ENCODE measurements around the gene TREML2. TPM values are rescaled to one million over a fixed set of nuclear protein-coding genes. Genes with fewer than 3 reads are reported as not detected.

The TREML2 gene
- total and polyA plus RNA-seq, 2 of the 8 experiments (the other 6 are each of a cell fraction or from before 2014, with no cell fraction given) = 0.09 to 0.18 TPM

DNA sequence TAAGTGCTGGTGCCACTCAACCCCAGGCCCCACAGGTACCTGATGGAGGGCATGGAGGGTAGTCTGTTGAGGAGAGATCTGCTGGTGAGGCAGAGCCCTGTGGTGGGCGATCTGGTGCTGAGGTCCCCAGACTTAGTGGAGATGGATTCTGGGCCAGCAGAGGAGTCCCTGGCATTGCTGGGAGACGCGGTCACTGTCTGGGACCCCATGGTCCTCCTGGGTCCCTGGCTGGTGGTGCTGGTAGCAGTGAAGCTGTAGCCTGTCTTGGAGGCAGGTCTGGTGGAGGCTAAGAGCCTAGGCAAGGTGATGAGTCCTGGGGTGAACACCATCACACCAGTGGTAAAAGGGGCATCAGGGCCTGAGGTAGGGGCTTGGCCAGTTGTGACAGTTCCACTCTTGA, 6.6 kb downstream of the TREML2 start:
- Histone ChIP-seq H4K5ac (ENCODE audit: insufficient read length, low read depth, low read length) (no peak overlapping the region), H3K79me1 (ENCODE audit: low read depth, low read length) (no peaks in the 10 kb centered on the region), H2BK15ac (ENCODE audit: low read length) (no peak overlapping the region), H2AK5ac (ENCODE audit: low read depth, low read length) (no peak overlapping the region), H3K18ac (ENCODE audit: extremely low read depth, low read length) (no peak overlapping the region), H3K4me2 (ENCODE audit: insufficient read depth in 1 of 2, low read depth in 2 of 2, low read length in 2 of 2) (no peak overlapping the region), H3K9ac (replicated peaks in 1 of 4; ENCODE audit: extremely low read depth in 1 of 4, low read depth in 3 of 4, low read length in 3 of 4) (no peak overlapping the region), H4K20me1 (replicated peaks in 1 of 2; ENCODE audit: control insufficient read depth in 1 of 2, insufficient read depth in 2 of 2, low read length in 2 of 2) (no peaks in the 10 kb centered on the region), H2AFZ (ENCODE audit: low read length) (no peak overlapping the region), H4K8ac (ENCODE audit: extremely low read depth, insufficient read depth, low read length) (no peak overlapping the region), H2BK5ac (ENCODE audit: low read depth, low read length) (no peak overlapping the region), H3K23me2 (ENCODE audit: low read depth, low read length) (no peaks in the 10 kb centered on the region), H3K56ac (replicated peaks; ENCODE audit: insufficient read length, low read depth, low read length) (no peak overlapping the region), H3K27me3 (replicated peaks in 1 of 4; ENCODE audit: control insufficient read depth in 3 of 4, extremely low read depth in 1 of 4, insufficient read depth in 3 of 4, low read length in 3 of 4) (no peaks in the 10 kb centered on the region), H2BK20ac (ENCODE audit: low read length) (no peak overlapping the region), H3K4ac (replicated peaks; ENCODE audit: insufficient read length, low read depth, low read length) (no peak overlapping the region), H3K14ac (ENCODE audit: insufficient read length) (no peak overlapping the region), H2BK12ac (ENCODE audit: low read depth, low read length) (no peak overlapping the region), H3K27ac (ENCODE audit: low read depth, low read length) (no peak overlapping the region), H3K9me3 (ENCODE audit: insufficient read depth in 2 of 2, low read depth in 1 of 2, low read length in 1 of 2) (peaks cover 5 to 13% of the 10 kb centered on the region in 2 experiments; a peak in 3 of 4 replicates), H3K36me3 (ENCODE audit: control insufficient read depth in 2 of 4, insufficient read depth in 4 of 4, low read length in 3 of 4) (no peaks in the 10 kb centered on the region), H3K4me1 (replicated peaks in 1 of 4; ENCODE audit: control insufficient read depth in 3 of 4, insufficient read depth in 4 of 4, low read length in 3 of 4) (no peaks in the 10 kb centered on the region; a peak in 1 of 7 replicates), H4K91ac (replicated peaks; ENCODE audit: insufficient read length, low read length) (no peak overlapping the region), H3K79me2 (ENCODE audit: control insufficient read depth in 1 of 2, insufficient read depth in 2 of 2, low read length in 2 of 2) (no peaks in the 10 kb centered on the region), H3K4me3 (ENCODE audit: extremely low read depth in 1 of 4, insufficient read depth in 2 of 4, low read depth in 3 of 4, low read length in 4 of 4) (no peak overlapping the region), H3K23ac (ENCODE audit: insufficient read length) (no peak overlapping the region), H2BK120ac (replicated peaks; ENCODE audit: low read depth, low read length) (no peak overlapping the region)
- ChIA-PET CTCF (ENCODE audit: partially characterized antibody) (interaction anchor here (1.0 to 3.6 kb wide), 3 partner anchors 10 to 113 kb away, joined by 3 to 20 read pairs (median 5); no protein-coding TSS in a partner anchor), POLR2A (ENCODE audit: partially characterized antibody) (no interaction called here)
- no peak for FAIRE-seq
- peak in 1 of 2 experiments; percentile 17 for DNase-seq (ENCODE audit: low read depth in 1 of 2, low spot score in 2 of 2)
- WGBS, 2 experiments (ENCODE audit: extremely low coverage in 1 of 2, insufficient coverage in 1 of 2, insufficient read length in 1 of 2, insufficient replicate concordance in 2 of 2, low coverage in 1 of 2, low lambda C conversion rate in 2 of 2, missing lambda C conversion rate in 1 of 2) = 93% methylated on average over 3 of the region's 3 CpGs; no CpG with 5 or more reads in 1 of the 2 experiments
- no peak for TF ChIP-seq CEBPB (IDR thresholded peaks at IDR 0.05; ENCODE audit: low read depth, low read length)
- TF ChIP-seq HDAC6 (IDR thresholded peaks at IDR 0.05; ENCODE audit: low read depth, low read length) = no peak
- TF ChIP-seq FOSL1 (IDR thresholded peaks at IDR 0.05; ENCODE audit: insufficient read depth, low read depth, low read length) = no peak
- TF ChIP-seq, protein P1, sequence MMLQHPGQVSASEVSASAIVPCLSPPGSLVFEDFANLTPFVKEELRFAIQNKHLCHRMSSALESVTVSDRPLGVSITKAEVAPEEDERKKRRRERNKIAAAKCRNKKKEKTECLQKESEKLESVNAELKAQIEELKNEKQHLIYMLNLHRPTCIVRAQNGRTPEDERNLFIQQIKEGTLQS (IDR thresholded peaks at IDR 0.05; ENCODE audit: insufficient read depth, low read depth, low read length) = no peak
- TF ChIP-seq POLR2A (IDR thresholded peaks at IDR 0.05; ENCODE audit: control extremely low read depth in 1 of 2, low read depth in 2 of 2, low read length in 2 of 2) = no peak
- no peak for TF ChIP-seq NRF1 (IDR thresholded peaks at IDR 0.05; ENCODE audit: low read depth, low read length)
- no peak for TF ChIP-seq CHD2 (IDR thresholded peaks at IDR 0.05; ENCODE audit: low read length)
- TF ChIP-seq, protein P2, sequence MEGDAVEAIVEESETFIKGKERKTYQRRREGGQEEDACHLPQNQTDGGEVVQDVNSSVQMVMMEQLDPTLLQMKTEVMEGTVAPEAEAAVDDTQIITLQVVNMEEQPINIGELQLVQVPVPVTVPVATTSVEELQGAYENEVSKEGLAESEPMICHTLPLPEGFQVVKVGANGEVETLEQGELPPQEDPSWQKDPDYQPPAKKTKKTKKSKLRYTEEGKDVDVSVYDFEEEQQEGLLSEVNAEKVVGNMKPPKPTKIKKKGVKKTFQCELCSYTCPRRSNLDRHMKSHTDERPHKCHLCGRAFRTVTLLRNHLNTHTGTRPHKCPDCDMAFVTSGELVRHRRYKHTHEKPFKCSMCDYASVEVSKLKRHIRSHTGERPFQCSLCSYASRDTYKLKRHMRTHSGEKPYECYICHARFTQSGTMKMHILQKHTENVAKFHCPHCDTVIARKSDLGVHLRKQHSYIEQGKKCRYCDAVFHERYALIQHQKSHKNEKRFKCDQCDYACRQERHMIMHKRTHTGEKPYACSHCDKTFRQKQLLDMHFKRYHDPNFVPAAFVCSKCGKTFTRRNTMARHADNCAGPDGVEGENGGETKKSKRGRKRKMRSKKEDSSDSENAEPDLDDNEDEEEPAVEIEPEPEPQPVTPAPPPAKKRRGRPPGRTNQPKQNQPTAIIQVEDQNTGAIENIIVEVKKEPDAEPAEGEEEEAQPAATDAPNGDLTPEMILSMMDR (IDR thresholded peaks at IDR 0.05; ENCODE audit: control extremely low read depth in 1 of 3, insufficient read depth in 1 of 3, low read depth in 1 of 3, low read length in 3 of 3) = no peak
- no peak for TF ChIP-seq SP1 (IDR thresholded peaks at IDR 0.05; ENCODE audit: low read depth, low read length)
- no peak for TF ChIP-seq POLR2AphosphoS5 (IDR thresholded peaks at IDR 0.05; ENCODE audit: low read depth, low read length)
- no peak for TF ChIP-seq TEAD4 (IDR thresholded peaks at IDR 0.05; ENCODE audit: low read depth, low read length)
- TF ChIP-seq SAP30 (IDR thresholded peaks at IDR 0.05; ENCODE audit: insufficient read depth, insufficient replicate concordance, low read length) = no peak
